Endodermal cell (in vitro differentiated cells): ENCODE measurements around the gene TIAM2. TPM values are rescaled to one million over a fixed set of nuclear protein-coding genes. Genes with fewer than 3 reads are reported as not detected.

ENCODE experiments used
- DNase-seq: peaks from one replicate; pipeline ENCODE4 v3.0.0-alpha.2; 2017
- H3K27ac ChIP-seq: 2 replicates; pipeline ENCODE4 v1.5.1; 2013; ENCODE audit warnings: mild to moderate bottlenecking, low read depth, low read length, moderate library complexity
- H3K27me3 ChIP-seq: 2 replicates; pipeline ENCODE4 v1.6.1; 2013; ENCODE audit warnings: mild to moderate bottlenecking, low read length, moderate library complexity; ENCODE audit not compliant: insufficient read depth, control insufficient read depth, poor library complexity, severe bottlenecking
- H3K36me3 ChIP-seq: 2 replicates; pipeline ENCODE4 v1.7.0; 2013; ENCODE audit warnings: mild to moderate bottlenecking, low read length, moderate library complexity; ENCODE audit not compliant: control insufficient read depth, insufficient read depth
- H3K4me1 ChIP-seq: one replicate; pipeline ENCODE4 v1.7.0; 2013; ENCODE audit warnings: low read length; ENCODE audit not compliant: control insufficient read depth, insufficient read depth
- H3K4me3 ChIP-seq: 2 replicates; pipeline ENCODE4 v1.5.1; 2013; ENCODE audit warnings: mild to moderate bottlenecking, low read length, moderate library complexity
- H3K9ac ChIP-seq: 2 replicates; pipeline ENCODE4 v1.6.1; 2013; ENCODE audit warnings: mild to moderate bottlenecking, low read length, moderate library complexity; ENCODE audit not compliant: poor library complexity, severe bottlenecking; ENCODE audit errors: extremely low read depth
- H3K9me3 ChIP-seq: 2 replicates; pipeline ENCODE4 v1.6.1; 2013; ENCODE audit warnings: mild to moderate bottlenecking, low read length, moderate library complexity; ENCODE audit not compliant: control insufficient read depth
- H3K27ac Mint-ChIP-seq: 2 replicates; pipeline ENCODE4 v1.8.0; 2020; ENCODE audit warnings: mixed read lengths
- H3K27me3 Mint-ChIP-seq: 2 replicates; pipeline ENCODE4 v1.8.0; 2021; ENCODE audit warnings: mild to moderate bottlenecking, mixed read lengths; ENCODE audit not compliant: insufficient read depth
- H3K36me3 Mint-ChIP-seq: 2 replicates; pipeline ENCODE4 v1.8.0; 2020; ENCODE audit warnings: low read depth, mixed read lengths
- H3K4me1 Mint-ChIP-seq: 2 replicates; pipeline ENCODE4 v1.8.0; 2020; ENCODE audit warnings: mixed read lengths
- H3K4me3 Mint-ChIP-seq: 2 replicates; pipeline ENCODE4 v1.8.0; 2020; ENCODE audit warnings: mild to moderate bottlenecking, moderate library complexity, mixed read lengths
- H3K9me3 Mint-ChIP-seq: 2 replicates; pipeline ENCODE4 v1.8.0; 2020; ENCODE audit warnings: mild to moderate bottlenecking, mixed read lengths
- WGBS, 2 experiments: methylation state at CpG; one replicate each; pipeline versions ENCODE4 v1.1.5 to v1.1.7; 2013; ENCODE audit warnings: missing lambda C conversion rate in 2 of 2, mixed read lengths in 1 of 2; ENCODE audit not compliant: insufficient coverage in 1 of 2, insufficient read length in 1 of 2; 5-methylcytosine and 5-hydroxymethylcytosine counted together
- total RNA-seq, 2 donors: library from RNA; stranded (reverse); fragmentation: NEBNext Ultra II Directional in 1 of 2; extraction: Animal tissue kit (Norgen Biotek cat#: 25700) in 1 of 2; gene quantifications; 2 replicates in 1 of 2; 3 replicates in 1 of 2; pipeline ENCODE4 v1.2.1, GENCODE V29; 2021
- TF ChIP-seq, protein P1 (sequence below): fragments of 200-600 bp; sonication (generic); conservative IDR thresholded peaks from 2 replicates; pipeline ENCODE4 v1.5.0; 2021; ENCODE audit warnings: antibody characterized with exemption, mild to moderate bottlenecking

Gene TIAM2
- total RNA-seq, 2 donors from 2014 or later: 15.7 to 17.5 TPM

DNA sequence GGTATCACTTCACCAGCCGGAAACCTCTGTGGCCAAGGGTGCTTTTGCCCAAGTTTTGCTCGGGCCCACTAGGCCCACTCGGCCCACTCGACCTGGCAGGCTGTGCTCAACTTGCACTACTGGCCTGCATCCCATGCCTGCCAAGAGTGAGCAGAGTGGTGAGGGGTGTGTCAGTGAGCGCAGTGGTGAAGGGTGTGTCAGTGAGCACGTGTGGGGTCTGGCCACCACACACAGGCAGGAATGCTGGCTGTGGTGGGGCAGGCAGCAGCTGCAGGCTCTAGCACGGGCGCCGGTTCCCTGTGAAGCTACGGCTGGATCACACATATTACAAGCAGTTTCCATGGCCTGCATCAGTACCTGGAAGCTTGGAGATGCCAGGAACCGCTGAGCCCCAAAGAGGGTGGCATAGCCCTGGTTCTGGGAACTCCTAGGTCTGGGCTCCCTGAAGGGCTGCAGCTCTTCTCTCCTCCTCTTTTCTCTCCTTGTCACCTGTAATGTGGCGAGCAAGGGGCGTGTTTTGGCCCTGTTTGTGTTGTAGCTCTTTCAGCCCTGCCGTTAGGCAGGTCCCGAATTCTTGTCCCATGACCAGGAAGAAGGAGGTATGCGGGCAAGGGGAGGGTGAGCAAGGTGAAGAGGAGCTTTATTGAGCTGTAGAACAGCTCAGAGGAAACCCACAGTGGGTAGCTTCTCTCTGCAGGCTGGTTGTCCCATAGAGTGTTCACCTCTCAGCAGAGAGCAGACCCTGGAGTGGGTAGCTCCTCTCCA is 217.7 kb downstream of the TIAM2 start:
- Mint-ChIP-seq H3K27me3 (no peaks in the 10 kb centered on the region), H3K4me3 (no peak overlapping the region)
- H3K9ac ChIP-seq: no peak overlapping the region

GRCh38 chr6:155213611-155214372 is 218.7 kb downstream of the TIAM2 start:
- peaks cover 8% of the 10 kb centered on the region for H3K9me3 Mint-ChIP-seq
- H3K27ac Mint-ChIP-seq: no peak overlapping the region
- DNase-seq: no peak
- H3K4me3 ChIP-seq: no peak overlapping the region
- no peaks in the 10 kb centered on the region for H3K9me3 ChIP-seq
- H3K27ac ChIP-seq: no peak overlapping the region
- TF ChIP-seq, protein P1, sequence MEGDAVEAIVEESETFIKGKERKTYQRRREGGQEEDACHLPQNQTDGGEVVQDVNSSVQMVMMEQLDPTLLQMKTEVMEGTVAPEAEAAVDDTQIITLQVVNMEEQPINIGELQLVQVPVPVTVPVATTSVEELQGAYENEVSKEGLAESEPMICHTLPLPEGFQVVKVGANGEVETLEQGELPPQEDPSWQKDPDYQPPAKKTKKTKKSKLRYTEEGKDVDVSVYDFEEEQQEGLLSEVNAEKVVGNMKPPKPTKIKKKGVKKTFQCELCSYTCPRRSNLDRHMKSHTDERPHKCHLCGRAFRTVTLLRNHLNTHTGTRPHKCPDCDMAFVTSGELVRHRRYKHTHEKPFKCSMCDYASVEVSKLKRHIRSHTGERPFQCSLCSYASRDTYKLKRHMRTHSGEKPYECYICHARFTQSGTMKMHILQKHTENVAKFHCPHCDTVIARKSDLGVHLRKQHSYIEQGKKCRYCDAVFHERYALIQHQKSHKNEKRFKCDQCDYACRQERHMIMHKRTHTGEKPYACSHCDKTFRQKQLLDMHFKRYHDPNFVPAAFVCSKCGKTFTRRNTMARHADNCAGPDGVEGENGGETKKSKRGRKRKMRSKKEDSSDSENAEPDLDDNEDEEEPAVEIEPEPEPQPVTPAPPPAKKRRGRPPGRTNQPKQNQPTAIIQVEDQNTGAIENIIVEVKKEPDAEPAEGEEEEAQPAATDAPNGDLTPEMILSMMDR: no peak
- WGBS, 2 experiments: 93 to 95% methylated on average over 19 to 23 of the region's 23 CpGs
- H3K9ac ChIP-seq: no peak overlapping the region
- no peak overlapping the region for H3K4me3 Mint-ChIP-seq
- H3K4me1 ChIP-seq: no peaks in the 10 kb centered on the region
- H3K36me3 ChIP-seq: peaks cover 4% of the 10 kb centered on the region
- no peaks in the 10 kb centered on the region for H3K27me3 Mint-ChIP-seq
- peaks cover 7% of the 10 kb centered on the region for H3K4me1 Mint-ChIP-seq
- no peaks in the 10 kb centered on the region for H3K27me3 ChIP-seq
- H3K36me3 Mint-ChIP-seq: peaks cover 12% of the 10 kb centered on the region

More for the DNA sequence above, 217.7 kb downstream of the TIAM2 start:
- Histone ChIP-seq H3K9me3 (no peaks in the 10 kb centered on the region), H3K27me3 (no peaks in the 10 kb centered on the region), H3K4me1 (no peaks in the 10 kb centered on the region), H3K36me3 (peaks cover 4% of the 10 kb centered on the region), H3K27ac (no peak overlapping the region), H3K4me3 (no peak overlapping the region)
- TF ChIP-seq, protein P1: no peak
- peaks cover 7% of the 10 kb centered on the region for H3K4me1 Mint-ChIP-seq
- no peak for DNase-seq
- H3K36me3 Mint-ChIP-seq: peaks cover 12% of the 10 kb centered on the region
- no peak overlapping the region for H3K27ac Mint-ChIP-seq
- H3K9me3 Mint-ChIP-seq: peaks cover 8% of the 10 kb centered on the region
- WGBS, 2 experiments: 86 to 90% methylated on average over 5 to 16 of the region's 16 CpGs

GRCh38 chr6:155215906-155216305 is 220.8 kb downstream of the TIAM2 start:
- H3K4me3 Mint-ChIP-seq: no peak overlapping the region
- no peaks in the 10 kb centered on the region for H3K27me3 ChIP-seq
- H3K27ac Mint-ChIP-seq: no peak overlapping the region
- H3K4me1 Mint-ChIP-seq: peaks cover 7% of the 10 kb centered on the region
- H3K27me3 Mint-ChIP-seq: no peaks in the 10 kb centered on the region
- H3K4me1 ChIP-seq: no peaks in the 10 kb centered on the region
- no peak overlapping the region for H3K4me3 ChIP-seq
- peaks cover 12% of the 10 kb centered on the region for H3K36me3 Mint-ChIP-seq
- TF ChIP-seq, protein P1: no peak
- WGBS, 2 experiments: 93 to 100% methylated on average over 2 to 4 of the region's 4 CpGs
- H3K36me3 ChIP-seq: peaks cover 4% of the 10 kb centered on the region
- H3K9me3 Mint-ChIP-seq: peaks cover 8% of the 10 kb centered on the region
- no peaks in the 10 kb centered on the region for H3K9me3 ChIP-seq
- no peak overlapping the region for H3K9ac ChIP-seq
- DNase-seq: no peak
- no peak overlapping the region for H3K27ac ChIP-seq
